Measurements from ENCODE around the gene THTPA. TPM values are rescaled to one million over a fixed set of nuclear protein-coding genes. Genes with fewer than 3 reads are reported as not detected.

The THTPA gene
- polyA plus RNA-seq, 3 donors, result 15.3 to 18.2 (median 17.0) TPM

DNA sequence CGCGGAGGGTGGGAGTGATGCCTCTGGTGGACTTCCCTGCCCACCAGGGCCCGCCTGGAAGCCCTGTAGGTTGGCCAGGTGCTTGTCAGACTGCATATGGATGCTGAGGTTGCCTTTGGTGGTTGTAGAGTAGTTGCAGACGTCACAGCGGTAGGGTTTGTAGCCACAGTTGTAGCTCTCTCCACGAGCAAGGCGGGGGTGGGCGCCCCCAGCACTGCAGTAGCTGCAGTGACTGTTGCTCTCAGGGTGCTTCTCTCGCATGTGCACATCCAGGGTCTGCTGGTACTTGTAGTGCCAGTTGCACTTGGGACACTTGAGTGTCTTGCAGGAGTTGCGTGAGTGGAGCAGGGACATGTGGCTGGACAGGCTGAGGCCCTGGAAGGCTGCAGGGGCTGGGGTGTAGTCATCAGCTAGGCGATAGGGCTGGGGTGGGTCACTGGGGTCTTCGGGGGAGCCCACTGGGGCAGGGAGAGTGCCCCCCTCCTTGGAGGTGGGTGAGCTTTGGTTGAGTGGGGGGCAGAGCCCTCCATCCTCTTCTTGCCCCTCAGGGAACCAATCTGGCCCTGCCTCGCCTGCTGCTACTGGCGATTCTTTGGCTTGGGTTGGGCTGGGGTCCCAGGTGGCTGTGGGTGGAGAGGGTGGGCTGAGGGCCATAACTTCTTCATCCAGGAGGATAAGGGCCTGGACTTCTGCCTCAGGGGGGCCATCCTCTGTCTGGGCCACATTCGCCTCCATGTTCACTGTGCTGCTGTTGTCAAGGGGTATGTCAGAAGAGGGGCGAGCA is 22.2 kb upstream of the THTPA start:
- Mint-ChIP-seq H3K9me3 (peaks cover 0 to 1% (median 0%) of the 10 kb centered on the region in 7 donors), H3K4me3 (no peak overlapping the region), H3K27ac (peak overlapping the region in 1 of 7 donors; percentile 42), H3K27me3 (ENCODE audit: low read depth in 3 of 3) (peaks cover 1 to 3% (median 3%) of the 10 kb centered on the region in 3 donors), H3K36me3 (no peaks in the 10 kb centered on the region), H3K4me1 (peaks cover 12% of the 10 kb centered on the region)
- Histone ChIP-seq H3K9ac (ENCODE audit: insufficient read depth, low read length, poor library complexity, severe bottlenecking) (no peak overlapping the region), H3K27me3 (ENCODE audit: control insufficient read depth in 2 of 2, insufficient read depth in 2 of 2, low read length in 2 of 2) (no peaks in the 10 kb centered on the region), H4K20me1 (ENCODE audit: insufficient read depth, low read length) (no peaks in the 10 kb centered on the region), H2AFZ (ENCODE audit: insufficient read depth, low read depth, low read length, poor library complexity, severe bottlenecking) (no peak overlapping the region), H3K36me3 (replicated peaks in 1 of 2; ENCODE audit: control insufficient read depth in 1 of 2, insufficient read depth in 2 of 2, low read length in 2 of 2) (no peaks in the 10 kb centered on the region), H3K27ac (ENCODE audit: low read depth in 1 of 2, low read length in 2 of 2) (no peak overlapping the region), H3K4me2 (replicated peaks; ENCODE audit: extremely low read depth, low read length, poor library complexity, severe bottlenecking) (no peak overlapping the region), H3K4me3 (replicated peaks in 1 of 3; ENCODE audit: low read depth in 2 of 3, low read length in 3 of 3) (no peak overlapping the region), H3K9me3 (replicated peaks in 1 of 2; ENCODE audit: control insufficient read depth in 1 of 2, insufficient read depth in 1 of 2, low read length in 2 of 2) (no peaks in the 10 kb centered on the region), H3K79me2 (ENCODE audit: insufficient read depth, low read length) (no peaks in the 10 kb centered on the region), H3K4me1 (ENCODE audit: control insufficient read depth in 1 of 2, insufficient read depth in 2 of 2, low read length in 2 of 2) (peaks cover 0 to 4% of the 10 kb centered on the region in 2 donors)
- no peak for DNase-seq
- WGBS (ENCODE audit: insufficient coverage), result 93% methylated on average over 13 of the region's 16 CpGs
- TF ChIP-seq, protein P1, sequence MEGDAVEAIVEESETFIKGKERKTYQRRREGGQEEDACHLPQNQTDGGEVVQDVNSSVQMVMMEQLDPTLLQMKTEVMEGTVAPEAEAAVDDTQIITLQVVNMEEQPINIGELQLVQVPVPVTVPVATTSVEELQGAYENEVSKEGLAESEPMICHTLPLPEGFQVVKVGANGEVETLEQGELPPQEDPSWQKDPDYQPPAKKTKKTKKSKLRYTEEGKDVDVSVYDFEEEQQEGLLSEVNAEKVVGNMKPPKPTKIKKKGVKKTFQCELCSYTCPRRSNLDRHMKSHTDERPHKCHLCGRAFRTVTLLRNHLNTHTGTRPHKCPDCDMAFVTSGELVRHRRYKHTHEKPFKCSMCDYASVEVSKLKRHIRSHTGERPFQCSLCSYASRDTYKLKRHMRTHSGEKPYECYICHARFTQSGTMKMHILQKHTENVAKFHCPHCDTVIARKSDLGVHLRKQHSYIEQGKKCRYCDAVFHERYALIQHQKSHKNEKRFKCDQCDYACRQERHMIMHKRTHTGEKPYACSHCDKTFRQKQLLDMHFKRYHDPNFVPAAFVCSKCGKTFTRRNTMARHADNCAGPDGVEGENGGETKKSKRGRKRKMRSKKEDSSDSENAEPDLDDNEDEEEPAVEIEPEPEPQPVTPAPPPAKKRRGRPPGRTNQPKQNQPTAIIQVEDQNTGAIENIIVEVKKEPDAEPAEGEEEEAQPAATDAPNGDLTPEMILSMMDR (IDR thresholded peaks at IDR 0.05), result no peak
- intact Hi-C loops (cut with micrococcal nuclease), result no loop called here

DNA sequence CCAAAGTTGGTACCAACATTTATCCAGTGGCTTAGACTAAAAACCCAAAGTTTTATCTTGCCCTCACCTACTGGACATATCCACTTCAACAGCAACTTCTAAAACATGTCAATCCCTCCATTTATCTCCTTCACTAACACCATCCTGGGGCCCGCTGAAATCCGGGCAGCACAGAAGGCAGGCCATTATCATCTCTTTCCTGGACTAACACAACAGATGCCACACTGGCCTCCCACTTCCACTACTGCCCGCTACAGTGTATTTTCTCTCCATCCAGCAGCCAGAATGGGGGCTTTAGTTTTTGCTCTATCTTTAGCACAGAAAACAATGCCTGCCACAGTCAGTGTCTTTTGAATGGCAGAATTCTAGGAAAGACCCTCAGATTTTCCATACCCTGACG is 20.1 kb upstream of the THTPA start:
- Mint-ChIP-seq H3K4me3 (no peak overlapping the region), H3K36me3 (no peaks in the 10 kb centered on the region), H3K4me1 (peaks cover 2% of the 10 kb centered on the region), H3K27me3 (ENCODE audit: low read depth in 3 of 3) (peaks cover 3 to 5% (median 4%) of the 10 kb centered on the region in 3 donors), H3K27ac (no peak overlapping the region), H3K9me3 (peaks cover 0 to 1% (median 0%) of the 10 kb centered on the region in 7 donors)
- Histone ChIP-seq H3K27me3 (ENCODE audit: control insufficient read depth in 2 of 2, insufficient read depth in 2 of 2, low read length in 2 of 2) (no peaks in the 10 kb centered on the region), H3K79me2 (ENCODE audit: insufficient read depth, low read length) (no peaks in the 10 kb centered on the region), H3K27ac (ENCODE audit: low read depth in 1 of 2, low read length in 2 of 2) (no peak overlapping the region), H4K20me1 (ENCODE audit: insufficient read depth, low read length) (no peaks in the 10 kb centered on the region), H3K4me2 (replicated peaks; ENCODE audit: extremely low read depth, low read length, poor library complexity, severe bottlenecking) (no peak overlapping the region), H3K4me1 (ENCODE audit: control insufficient read depth in 1 of 2, insufficient read depth in 2 of 2, low read length in 2 of 2) (no peaks in the 10 kb centered on the region), H3K9me3 (replicated peaks in 1 of 2; ENCODE audit: control insufficient read depth in 1 of 2, insufficient read depth in 1 of 2, low read length in 2 of 2) (no peaks in the 10 kb centered on the region), H3K9ac (ENCODE audit: insufficient read depth, low read length, poor library complexity, severe bottlenecking) (no peak overlapping the region), H3K4me3 (replicated peaks in 1 of 3; ENCODE audit: low read depth in 2 of 3, low read length in 3 of 3) (no peak overlapping the region), H3K36me3 (replicated peaks in 1 of 2; ENCODE audit: control insufficient read depth in 1 of 2, insufficient read depth in 2 of 2, low read length in 2 of 2) (no peaks in the 10 kb centered on the region), H2AFZ (ENCODE audit: insufficient read depth, low read depth, low read length, poor library complexity, severe bottlenecking) (no peak overlapping the region)
- TF ChIP-seq, protein P1 (IDR thresholded peaks at IDR 0.05), result no peak
- intact Hi-C loops (cut with micrococcal nuclease), result no loop called here
- 93% methylated on average over 3 of the region's 4 CpGs for WGBS (ENCODE audit: insufficient coverage)
- DNase-seq, result no peak
